ENCODE results near the gene FRS3. TPM values are rescaled to one million over a fixed set of nuclear protein-coding genes. Genes with fewer than 3 reads are reported as not detected.

The FRS3 gene
- polyA plus RNA-seq, 6 donors from 2014 or later, result 1.5 to 3.3 (median 1.8) TPM; not detected in 1

DNA sequence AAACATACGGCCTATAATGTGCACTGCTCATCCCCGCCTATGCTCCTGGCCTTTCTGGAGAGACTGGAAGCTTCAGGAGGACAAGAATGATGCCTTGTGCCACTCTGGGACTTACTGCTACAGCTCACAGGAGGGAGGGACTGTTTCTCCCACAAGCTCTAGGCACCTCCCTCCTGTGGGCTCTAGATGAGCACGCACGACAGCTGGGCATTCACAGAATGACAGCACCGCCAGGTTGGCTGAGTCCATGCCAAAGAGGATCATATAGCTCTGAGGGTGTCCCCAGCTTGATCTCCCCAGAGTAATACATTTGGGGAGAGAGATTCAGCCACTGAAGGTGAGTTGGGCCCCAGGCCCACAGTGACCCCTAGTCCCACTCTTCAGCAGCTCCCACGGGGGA is 22.4 kb downstream of the FRS3 start:
- Mint-ChIP-seq H3K9me3 (no peaks in the 10 kb centered on the region), H3K36me3 (no peaks in the 10 kb centered on the region), H3K27me3 (peaks cover 0 to 7% (median 5%) of the 10 kb centered on the region in 3 donors), H3K4me1 (peaks cover 0 to 2% (median 0%) of the 10 kb centered on the region in 3 donors), H3K4me3 (no peak overlapping the region), H3K27ac (no peak overlapping the region)
- ATAC-seq (ENCODE audit: low read depth in 2 of 2) (no peak), DNase-seq (no peak)

DNA sequence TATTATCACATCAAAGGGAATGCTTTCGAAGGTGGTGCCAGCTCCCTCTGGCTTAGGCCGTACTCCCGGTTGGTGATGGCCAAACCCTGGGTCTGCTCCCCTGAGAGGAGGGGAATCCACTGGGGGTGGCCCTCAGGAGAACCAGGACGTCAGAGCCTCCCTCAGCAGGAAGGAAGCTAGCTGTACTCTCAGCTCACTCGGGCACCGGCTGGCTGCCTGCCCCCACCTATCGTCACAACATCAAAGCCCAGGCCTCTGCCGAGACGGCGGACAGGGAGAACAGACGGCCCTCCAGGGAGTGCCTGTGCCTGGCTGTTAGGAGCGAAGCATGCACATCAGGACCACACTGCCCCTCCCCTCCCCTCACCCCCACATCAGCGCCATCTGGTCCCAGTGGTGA is 23.3 kb downstream of the FRS3 start:
- peaks cover 0 to 7% (median 5%) of the 10 kb centered on the region in 3 donors for H3K27me3 Mint-ChIP-seq
- no peak for DNase-seq
- H3K27ac Mint-ChIP-seq, result no peak overlapping the region
- peak; percentile 37 to 38 for ATAC-seq (ENCODE audit: low read depth in 2 of 2)
- H3K4me1 Mint-ChIP-seq, result peaks cover 0 to 2% (median 0%) of the 10 kb centered on the region in 3 donors
- no peaks in the 10 kb centered on the region for H3K36me3 Mint-ChIP-seq
- no peaks in the 10 kb centered on the region for H3K9me3 Mint-ChIP-seq
- no peak overlapping the region for H3K4me3 Mint-ChIP-seq

DNA sequence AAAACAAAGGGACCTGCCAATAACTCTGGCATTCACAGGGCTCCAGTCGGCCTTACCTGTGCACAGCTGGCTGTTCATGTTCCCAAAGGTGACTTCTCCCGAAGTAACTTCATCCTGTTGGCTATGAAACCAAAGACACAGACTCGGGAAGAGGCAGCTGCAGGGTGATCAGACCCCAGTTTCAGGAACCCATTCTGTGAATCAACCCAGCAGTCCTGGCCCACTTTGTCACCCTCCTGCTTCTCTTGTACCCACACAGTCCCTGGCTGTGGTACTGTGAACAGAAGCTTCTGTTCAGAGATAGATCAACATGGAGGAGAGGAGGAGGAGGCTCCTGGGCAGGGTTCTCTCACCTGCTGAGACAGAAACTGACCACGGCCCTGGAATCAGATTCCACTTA is 23.8 kb downstream of the FRS3 start:
- peaks cover 0 to 7% (median 5%) of the 10 kb centered on the region in 3 donors for H3K27me3 Mint-ChIP-seq
- H3K27ac Mint-ChIP-seq, result no peak overlapping the region
- H3K9me3 Mint-ChIP-seq, result no peaks in the 10 kb centered on the region

DNA sequence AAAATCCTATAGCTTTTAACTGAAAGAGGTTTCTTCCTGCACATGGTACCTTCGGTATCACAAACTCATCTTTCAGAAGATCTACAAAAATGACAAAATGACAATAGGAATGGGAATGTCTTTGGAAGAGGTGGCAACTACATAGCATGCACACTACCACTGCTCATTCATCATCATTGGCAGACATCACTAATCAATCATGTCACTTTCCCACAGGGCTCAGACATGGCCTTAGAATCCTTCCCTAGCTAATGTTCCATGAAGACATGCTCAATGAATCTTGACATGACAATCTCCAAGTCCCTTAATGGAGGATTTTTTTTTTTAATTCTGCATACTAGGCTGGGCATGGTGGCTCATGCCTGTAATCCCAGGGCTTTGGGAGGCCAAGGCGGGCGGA is 29.3 kb downstream of the FRS3 start:
- ATAC-seq (ENCODE audit: low read depth in 2 of 2), result no peak
- no peak overlapping the region for H3K27ac Mint-ChIP-seq
- no peaks in the 10 kb centered on the region for H3K4me1 Mint-ChIP-seq
- H3K36me3 Mint-ChIP-seq, result no peaks in the 10 kb centered on the region
- H3K9me3 Mint-ChIP-seq, result no peaks in the 10 kb centered on the region
- H3K4me3 Mint-ChIP-seq, result no peak overlapping the region
- peaks cover 2 to 15% (median 10%) of the 10 kb centered on the region in 3 donors for H3K27me3 Mint-ChIP-seq
- DNase-seq, result no peak

More for the DNA sequence above, 23.8 kb downstream of the FRS3 start:
- Mint-ChIP-seq H3K4me1 (peaks cover 0 to 2% (median 0%) of the 10 kb centered on the region in 3 donors), H3K4me3 (peak overlapping the region in 1 of 8 donors; percentile 59), H3K36me3 (no peaks in the 10 kb centered on the region)
- ATAC-seq (ENCODE audit: low read depth in 2 of 2), result no peak
- DNase-seq, result no peak

DNA sequence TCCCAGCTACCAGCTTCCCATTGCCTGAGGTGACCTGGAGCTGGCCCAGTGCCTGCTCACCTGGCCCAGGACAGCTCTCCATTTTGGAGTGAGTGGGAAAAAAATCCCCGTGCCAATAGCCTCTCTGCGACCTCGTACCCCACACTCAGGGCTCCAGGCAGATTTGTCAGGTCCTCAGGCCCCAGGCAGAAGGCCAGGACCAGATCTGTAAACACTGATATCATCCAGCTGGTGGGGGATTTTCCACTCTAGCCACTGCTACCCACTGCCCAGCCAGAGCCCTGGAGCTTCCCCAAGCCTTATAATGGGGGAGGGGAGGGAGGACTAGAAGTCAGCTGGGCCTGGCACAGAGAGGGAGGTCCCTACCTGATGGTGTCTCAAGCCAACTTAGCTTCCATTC is 31.2 kb downstream of the FRS3 start:
- H3K4me3 Mint-ChIP-seq, result no peak overlapping the region

GRCh38 chr6:41748102-41748477 is 31.6 kb downstream of the FRS3 start:
- H3K4me1 Mint-ChIP-seq, result peaks cover 0 to 5% (median 0%) of the 10 kb centered on the region in 3 donors

More for the DNA sequence above, 31.2 kb downstream of the FRS3 start:
- peaks cover 4 to 10% (median 9%) of the 10 kb centered on the region in 3 donors for H3K27me3 Mint-ChIP-seq
- no peaks in the 10 kb centered on the region for H3K9me3 Mint-ChIP-seq
- no peak overlapping the region for H3K27ac Mint-ChIP-seq
- DNase-seq, result no peak
- peaks cover 0 to 5% (median 0%) of the 10 kb centered on the region in 3 donors for H3K4me1 Mint-ChIP-seq
- ATAC-seq (ENCODE audit: low read depth in 2 of 2), result no peak
- H3K36me3 Mint-ChIP-seq, result no peaks in the 10 kb centered on the region

GRCh38 chr6:41747256-41748101 is 32.2 kb downstream of the FRS3 start, which contains the start of gene PGC:
TSS of gene PGC (minus strand) at chr6:41747397. CDS start at chr6:41747334, 63 bp downstream.
- Mint-ChIP-seq H3K36me3 (no peaks in the 10 kb centered on the region), H3K4me3 (no peak within 1 kb of the TSS), H3K9me3 (no peaks in the 10 kb centered on the region), H3K27me3 (peaks cover 4 to 10% (median 8%) of the 10 kb centered on the region in 3 donors), H3K4me1 (peaks cover 0 to 5% (median 0%) of the 10 kb centered on the region in 3 donors), H3K27ac (no peak within 1 kb of the TSS)
- DNase-seq (no peak), ATAC-seq (ENCODE audit: low read depth in 2 of 2) (no peak)

More at GRCh38 chr6:41748102-41748477, 31.6 kb downstream of the FRS3 start:
- no peak for ATAC-seq (ENCODE audit: low read depth in 2 of 2)
- H3K27ac Mint-ChIP-seq, result no peak overlapping the region
- DNase-seq, result no peak
- H3K9me3 Mint-ChIP-seq, result no peaks in the 10 kb centered on the region
- no peaks in the 10 kb centered on the region for H3K36me3 Mint-ChIP-seq
- peaks cover 4 to 10% (median 8%) of the 10 kb centered on the region in 3 donors for H3K27me3 Mint-ChIP-seq
- H3K4me3 Mint-ChIP-seq, result no peak overlapping the region

DNA sequence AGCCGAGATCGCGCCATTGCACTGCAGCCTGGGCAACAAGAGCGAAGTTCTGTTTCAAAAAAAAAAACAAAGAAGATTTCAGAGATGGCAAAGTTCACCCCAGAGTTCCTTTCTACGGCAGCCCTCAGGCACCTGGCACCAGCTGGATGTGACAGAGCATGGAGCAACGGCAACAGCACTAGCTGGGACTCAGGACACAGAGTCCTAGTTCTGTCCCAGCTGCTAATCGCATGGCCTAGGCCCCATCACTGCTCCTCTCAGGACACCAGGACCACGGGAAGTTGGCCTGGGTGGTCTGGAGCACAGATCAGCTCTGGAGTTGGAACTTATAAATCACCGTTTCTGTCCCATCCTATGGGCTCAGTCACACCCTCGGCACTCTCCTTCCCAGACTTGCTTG is 33.6 kb downstream of the FRS3 start:
- peaks cover 0 to 5% (median 0%) of the 10 kb centered on the region in 3 donors for H3K4me1 Mint-ChIP-seq
- peak overlapping the region in 1 of 8 donors; percentile 61 for H3K4me3 Mint-ChIP-seq
- peak overlapping the region in 1 of 6 donors; percentile 70 for H3K27ac Mint-ChIP-seq
- H3K27me3 Mint-ChIP-seq, result peaks cover 4 to 10% (median 8%) of the 10 kb centered on the region in 3 donors
- no peak for DNase-seq
- H3K9me3 Mint-ChIP-seq, result no peaks in the 10 kb centered on the region
- H3K36me3 Mint-ChIP-seq, result no peaks in the 10 kb centered on the region
- no peak for ATAC-seq (ENCODE audit: low read depth in 2 of 2)

DNA sequence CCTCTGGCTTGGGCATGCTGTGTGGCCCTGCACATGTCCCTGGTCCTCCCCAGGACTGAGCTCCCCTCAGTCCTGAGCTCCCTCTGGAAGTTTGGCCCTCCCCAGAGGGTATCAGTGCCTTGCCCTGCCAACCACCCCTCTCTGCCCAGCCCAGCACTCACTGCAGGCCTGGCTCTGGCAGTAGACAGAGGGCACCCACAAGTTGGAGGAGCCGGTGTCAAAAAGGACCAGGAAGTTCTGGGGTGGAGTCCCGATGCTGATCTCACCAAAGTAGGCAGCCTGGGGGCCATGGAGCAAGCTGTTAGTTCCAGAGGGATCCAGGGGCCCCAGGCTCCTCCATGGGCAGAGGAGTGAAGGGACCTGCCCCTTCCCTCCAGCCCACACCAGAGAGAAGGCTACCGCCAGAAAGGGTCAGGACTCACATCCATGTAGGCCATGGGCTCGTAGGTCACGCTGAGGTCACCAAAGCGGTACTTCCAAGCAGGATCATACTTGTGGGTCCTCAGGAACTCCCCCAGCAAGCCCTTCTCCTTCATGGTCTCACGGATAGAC is 35.4 kb downstream of the FRS3 start:
- Mint-ChIP-seq H3K9me3 (no peaks in the 10 kb centered on the region), H3K4me1 (peaks cover 0 to 5% (median 0%) of the 10 kb centered on the region in 3 donors), H3K27me3 (peaks cover 0 to 4% (median 0%) of the 10 kb centered on the region in 3 donors), H3K27ac (no peak overlapping the region), H3K36me3 (no peaks in the 10 kb centered on the region), H3K4me3 (no peak overlapping the region)
- no peak for ATAC-seq (ENCODE audit: low read depth in 2 of 2)
- no peak for DNase-seq

DNA sequence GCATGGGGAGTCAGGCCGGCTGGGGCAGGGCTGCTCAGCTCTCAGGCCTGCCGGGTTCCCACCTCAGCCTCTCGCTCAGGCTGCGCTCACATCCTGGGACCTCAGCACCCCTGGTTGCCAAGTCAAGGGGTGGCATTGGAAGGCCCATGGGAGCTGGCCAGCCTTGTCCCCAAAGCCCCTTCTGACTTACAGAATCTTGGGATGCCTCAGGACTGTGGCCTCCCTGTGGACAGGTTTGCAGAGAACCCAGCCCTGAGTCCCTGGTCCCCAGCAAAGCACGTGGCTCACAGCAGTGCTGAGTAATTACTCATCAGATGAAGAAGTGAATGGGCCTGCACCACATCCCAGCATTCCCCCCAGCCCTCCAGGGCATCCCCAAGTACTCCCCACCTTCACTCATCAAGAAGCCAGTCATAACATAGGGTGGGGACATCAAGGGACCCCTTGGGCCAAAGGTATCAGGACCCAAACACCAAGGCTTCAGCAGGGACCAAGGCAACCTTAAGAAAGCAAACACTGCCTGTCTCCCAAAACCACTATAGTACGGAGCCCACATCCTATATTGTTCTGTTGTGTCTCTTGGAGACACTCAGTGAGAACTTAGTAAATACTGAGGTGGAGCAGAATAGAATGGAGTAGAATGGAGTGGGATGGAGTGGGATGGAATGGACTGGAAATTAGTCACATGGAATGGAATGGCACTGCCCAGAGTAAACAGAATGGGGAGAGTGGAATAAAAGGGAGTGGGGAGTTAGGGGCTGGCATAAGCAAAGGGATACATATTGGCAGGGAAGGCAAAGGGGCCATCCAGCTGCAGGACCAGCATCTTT is 36.1 kb downstream of the FRS3 start:
- Mint-ChIP-seq H3K4me3 (no peak overlapping the region), H3K36me3 (no peaks in the 10 kb centered on the region), H3K9me3 (no peaks in the 10 kb centered on the region), H3K27ac (no peak overlapping the region), H3K27me3 (peaks cover 0 to 4% (median 0%) of the 10 kb centered on the region in 3 donors), H3K4me1 (peaks cover 0 to 5% (median 0%) of the 10 kb centered on the region in 3 donors)
- DNase-seq, result no peak
- ATAC-seq (ENCODE audit: low read depth in 2 of 2), result no peak

DNA sequence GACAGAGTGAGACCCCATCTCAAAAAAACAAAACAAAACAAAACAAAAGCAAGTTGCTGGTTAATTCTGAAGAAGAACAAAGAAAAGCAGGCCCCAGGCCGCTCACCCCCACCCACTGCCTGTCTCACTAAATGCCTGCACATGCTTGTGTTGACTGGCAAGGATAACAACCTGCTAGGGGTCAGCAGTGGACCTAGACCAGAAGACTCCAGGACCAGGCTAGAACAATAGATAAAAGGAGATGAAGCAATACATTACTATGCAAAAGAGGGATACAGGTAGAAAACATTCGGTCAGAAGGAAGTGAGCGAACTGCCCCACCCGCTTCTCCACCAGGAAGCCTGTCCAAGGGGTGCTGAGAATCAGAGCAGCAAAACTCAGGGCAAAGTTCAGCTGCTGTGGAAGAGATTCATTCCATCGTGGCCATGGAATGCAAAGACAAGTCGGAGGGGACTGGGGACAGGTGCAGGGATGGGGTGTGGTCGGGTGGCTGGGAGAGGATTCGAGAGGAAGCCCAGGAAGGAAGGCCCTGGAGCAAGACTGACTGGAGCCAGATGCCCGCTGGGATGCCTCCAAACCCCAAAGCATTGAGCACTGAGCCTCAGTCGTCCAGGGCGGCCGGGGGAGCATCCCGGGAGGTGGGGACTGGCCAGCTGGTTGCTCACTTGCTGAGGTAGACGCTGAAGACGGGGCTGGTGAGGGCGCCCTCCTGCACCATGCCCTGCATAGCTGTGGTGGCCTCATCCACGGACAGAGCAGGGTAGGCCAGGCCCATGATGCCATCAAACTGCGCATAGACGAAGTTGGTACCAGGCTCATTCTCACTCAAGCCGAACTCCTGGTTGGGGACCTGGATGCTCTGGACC is 37.8 kb downstream of the FRS3 start:
- H3K27me3 Mint-ChIP-seq, result peaks cover 0 to 4% (median 0%) of the 10 kb centered on the region in 3 donors
- H3K9me3 Mint-ChIP-seq, result no peaks in the 10 kb centered on the region
- no peak for DNase-seq
- H3K27ac Mint-ChIP-seq, result peak overlapping the region in 1 of 6 donors; percentile 69
- no peaks in the 10 kb centered on the region for H3K36me3 Mint-ChIP-seq
- peaks cover 0 to 5% (median 0%) of the 10 kb centered on the region in 3 donors for H3K4me1 Mint-ChIP-seq
- ATAC-seq (ENCODE audit: low read depth in 2 of 2), result no peak
- no peak overlapping the region for H3K4me3 Mint-ChIP-seq

DNA sequence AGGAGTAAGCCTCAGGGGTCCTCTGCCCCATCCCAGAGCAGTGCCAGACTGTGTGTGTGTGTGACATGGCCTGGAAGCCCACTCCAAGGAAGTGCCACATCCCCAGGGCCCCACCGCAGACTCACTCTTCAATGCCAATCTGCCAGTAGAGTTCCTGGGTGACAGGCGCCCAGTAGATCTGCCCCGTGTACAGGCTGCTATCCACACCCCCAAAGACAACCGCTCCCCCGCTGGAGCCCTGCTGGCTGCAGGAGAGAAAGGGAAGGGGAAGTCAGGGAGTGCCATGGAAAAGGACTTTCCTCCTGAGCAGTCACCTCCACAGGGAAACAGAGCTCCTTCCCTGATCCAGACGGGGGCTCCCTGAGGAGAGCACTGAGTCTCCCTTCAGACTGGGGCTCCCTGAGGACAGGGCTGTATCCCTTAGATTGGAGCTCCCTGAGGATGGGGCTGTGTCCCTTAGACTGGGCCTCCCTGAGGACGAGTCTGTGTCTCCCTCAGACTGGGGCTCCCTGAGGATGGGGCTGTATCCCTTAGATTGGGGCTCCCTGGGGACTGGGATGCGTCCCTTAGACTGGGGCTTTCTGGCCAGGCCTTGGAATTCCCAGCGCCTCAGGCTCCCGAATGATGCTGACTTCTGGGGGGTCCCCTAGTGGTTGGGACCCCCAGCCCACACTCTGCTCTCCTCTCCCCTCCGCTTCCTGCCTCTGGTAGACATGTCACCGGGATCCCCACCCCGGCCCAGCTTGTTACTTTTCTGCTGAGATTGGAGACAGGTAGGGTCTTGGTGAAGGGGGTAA is 39.1 kb downstream of the FRS3 start:
- Mint-ChIP-seq H3K9me3 (no peaks in the 10 kb centered on the region), H3K27me3 (peaks cover 0 to 4% (median 0%) of the 10 kb centered on the region in 3 donors), H3K36me3 (no peaks in the 10 kb centered on the region), H3K27ac (no peak overlapping the region), H3K4me1 (peaks cover 0 to 11% (median 7%) of the 10 kb centered on the region in 3 donors), H3K4me3 (no peak overlapping the region)
- DNase-seq (no peak), ATAC-seq (ENCODE audit: low read depth in 2 of 2) (no peak)

All from naive B cell (primary cell).